K562 (cell line): ENCODE results near the gene UQCRHL. TPM values are rescaled to one million over a fixed set of nuclear protein-coding genes. Genes with fewer than 3 reads are reported as not detected.

Source experiments
- ATF2 ChIP-seq: sonication (generic); formaldehyde crosslinking; IDR thresholded peaks from 2 replicates; pipeline ENCODE4 v1.8.1; 2022; ENCODE audit warnings: missing genetic modification reagents
- ATF4 ChIP-seq: fragments of 450-650 bp; formaldehyde crosslinking; IDR thresholded peaks from 2 replicates; pipeline ENCODE4 v1.4.0; 2022; ENCODE audit warnings: mild to moderate bottlenecking, moderate library complexity
- CTBP1 ChIP-seq: fragments of 450-650 bp; IDR thresholded peaks from 2 replicates; pipeline ENCODE4 v1.6.1; 2016; ENCODE audit warnings: borderline replicate concordance
- CUX1 ChIP-seq: fragments of 200-800 bp; sonication (Bioruptor generic); IDR thresholded peaks from 2 replicates; pipeline ENCODE4 v1.6.1; 2016; ENCODE audit warnings: missing genetic modification characterization, missing compliant biosample characterization
- EWSR1 ChIP-seq: fragments of 450-650 bp; IDR thresholded peaks from 2 replicates; pipeline ENCODE4 v1.6.1; 2018; ENCODE audit warnings: borderline replicate concordance, mild to moderate bottlenecking, low read depth, moderate library complexity; ENCODE audit not compliant: partially characterized antibody
- MCM7 ChIP-seq, 2 experiments: fragments of 450-650 bp; IDR thresholded peaks; 2 replicates each; pipeline ENCODE4 v1.6.1; 2016 to 2018
- PHF21A ChIP-seq: fragments of 450-650 bp; IDR thresholded peaks from 2 replicates; pipeline ENCODE4 v1.6.1; 2017; ENCODE audit warnings: low read depth, borderline replicate concordance
- RFX5 ChIP-seq: IDR thresholded peaks from 2 replicates; pipeline ENCODE4 v1.6.1; 2011; ENCODE audit warnings: low read depth, mild to moderate bottlenecking, improper control_type of control experiment, low read length
- RNF2 ChIP-seq: sonication (generic); IDR thresholded peaks from 2 replicates; pipeline ENCODE4 v1.6.1; 2016
- SAFB2 ChIP-seq: fragments of 200-400 bp; formaldehyde crosslinking; IDR thresholded peaks from 2 replicates; pipeline ENCODE4 v1.6.1; 2018; ENCODE audit warnings: borderline replicate concordance, low read length, low read depth, moderate library complexity; ENCODE audit not compliant: severe bottlenecking
- SNIP1 ChIP-seq: fragments of 450-650 bp; IDR thresholded peaks from 2 replicates; pipeline ENCODE4 v1.7.1; 2017; ENCODE audit warnings: low read depth, mild to moderate bottlenecking
- ZNF277 ChIP-seq: fragments of 250-450 bp; sonication (Bioruptor Pico); IDR thresholded peaks from 2 replicates; pipeline ENCODE4 v1.8.0; 2022; ENCODE audit warnings: inconsistent platforms, mild to moderate bottlenecking, moderate library complexity, borderline replicate concordance
- ZNF280A ChIP-seq: fragments of 450-650 bp; IDR thresholded peaks from 2 replicates; pipeline ENCODE4 v1.6.1; 2018; ENCODE audit warnings: mild to moderate bottlenecking, low read depth; ENCODE audit not compliant: partially characterized antibody
- ZNF41 ChIP-seq: fragments of 250-450 bp; sonication (Bioruptor Pico); conservative IDR thresholded peaks from 2 replicates; pipeline ENCODE4 v1.4.0; 2020; ENCODE audit warnings: mild to moderate bottlenecking
- ZNF584 ChIP-seq: fragments of 200-800 bp; sonication (Bioruptor generic); IDR thresholded peaks from 2 replicates; pipeline ENCODE4 v1.6.1; 2016; ENCODE audit warnings: low read depth, mild to moderate bottlenecking, missing genetic modification characterization, missing compliant biosample characterization
- ZNF740 ChIP-seq, 3 experiments: fragments of 200-800 bp in 1 of 3; sonication (Bioruptor generic) in 1 of 3; sonication (generic) in 1 of 3; formaldehyde crosslinking in 1 of 3; IDR thresholded peaks; 2 replicates each; pipeline versions ENCODE4 v1.6.1 to v1.8.0; 2016 to 2022; ENCODE audit warnings: mild to moderate bottlenecking in 2 of 3, missing compliant biosample characterization in 2 of 3, missing genetic modification characterization in 2 of 3, missing genetic modification reagents in 1 of 3
- polyA plus RNA-seq, 8 experiments: library from polyadenylated mRNA; depleted of rRNA in 4 of 8; stranded (reverse) in 5 of 8; unstranded in 3 of 8; fragments of >200 nt; fragmentation: Nextera tagmentation in 2 of 8; fragmentation: Illumina TruSeq in 1 of 8; extraction: Ambion mirVana in 2 of 8; extraction: Trizol in 1 of 8; gene quantifications; 2 replicates each; pipeline versions ENCODE4 v1.2.1 to v1.2.3, GENCODE V29; 2011 to 2014; ENCODE audit warnings: inconsistent platforms in 1 of 8, missing spikeins in 1 of 8
- total RNA-seq, 7 experiments: library from RNA; depleted of rRNA in 6 of 7; stranded (reverse); fragments of >200 nt in 6 of 7; fragmentation: Illumina TruSeq in 2 of 7; extraction: Trizol in 2 of 7; gene quantifications; 2 replicates each; pipeline versions ENCODE4 v1.2.1 to v1.2.3, GENCODE V29; 2011 to 2021; ENCODE audit warnings: low replicate concordance in 1 of 7

UQCRHL gene
- total and polyA plus RNA-seq, 9 of the 15 experiments (the other 6 are each of a cell fraction or from before 2014, with no cell fraction given): 5.1 to 41.3 (median 21.8) TPM

GRCh38 chr1:15849775-15850324 is 42.4 kb upstream of the UQCRHL start (continued):
- TF ChIP-seq ATF4 (CRISPR knock-in tag) (no peak), CUX1 (CRISPR knock-in tag) (no peak; the same call in 1 of the 2 replicates), CTBP1 (no peak; the same call in 1 of the 2 replicates), MCM7 (IDR thresholded peaks at IDR 0.05) (no peak), ZNF41 (CRISPR knock-in tag) (no peak), ZNF280A (no peak), ATF2 (CRISPR knock-in tag) (no peak), ZNF740 (CRISPR knock-in tag; IDR thresholded peaks at IDR 0.05) (no peak; the same call in 1 of the 2 replicates), ZNF740 (tag; IDR thresholded peaks at IDR 0.05) (no peak; a peak in 1 of 4 replicates), SNIP1 (no peak), RFX5 (no peak), RNF2 (no peak), PHF21A (no peak), ZNF277 (CRISPR knock-in tag) (no peak), SAFB2 (no peak), ZNF584 (CRISPR knock-in tag) (no peak), EWSR1 (no peak)
